Epithelial cell of esophagus (primary cell): ENCODE measurements around the gene MYO7B.

Experiments used
- DNase-seq: peaks from one replicate; pipeline ENCODE4 v3.0.0; 2010; ENCODE audit warnings: low read depth
- H3K4me3 ChIP-seq: 2 replicates; pipeline ENCODE4 v1.5.1; 2011; ENCODE audit warnings: mild to moderate bottlenecking, low read length, control low read depth
- TF ChIP-seq, protein P1 (sequence below): IDR thresholded peaks from 2 replicates; pipeline ENCODE4 v1.5.1; 2011; ENCODE audit warnings: low read depth, mild to moderate bottlenecking, low read length, control low read depth, inconsistent platforms; ENCODE audit not compliant: insufficient read depth; ENCODE audit errors: missing control alignments

The MYO7B gene

DNA sequence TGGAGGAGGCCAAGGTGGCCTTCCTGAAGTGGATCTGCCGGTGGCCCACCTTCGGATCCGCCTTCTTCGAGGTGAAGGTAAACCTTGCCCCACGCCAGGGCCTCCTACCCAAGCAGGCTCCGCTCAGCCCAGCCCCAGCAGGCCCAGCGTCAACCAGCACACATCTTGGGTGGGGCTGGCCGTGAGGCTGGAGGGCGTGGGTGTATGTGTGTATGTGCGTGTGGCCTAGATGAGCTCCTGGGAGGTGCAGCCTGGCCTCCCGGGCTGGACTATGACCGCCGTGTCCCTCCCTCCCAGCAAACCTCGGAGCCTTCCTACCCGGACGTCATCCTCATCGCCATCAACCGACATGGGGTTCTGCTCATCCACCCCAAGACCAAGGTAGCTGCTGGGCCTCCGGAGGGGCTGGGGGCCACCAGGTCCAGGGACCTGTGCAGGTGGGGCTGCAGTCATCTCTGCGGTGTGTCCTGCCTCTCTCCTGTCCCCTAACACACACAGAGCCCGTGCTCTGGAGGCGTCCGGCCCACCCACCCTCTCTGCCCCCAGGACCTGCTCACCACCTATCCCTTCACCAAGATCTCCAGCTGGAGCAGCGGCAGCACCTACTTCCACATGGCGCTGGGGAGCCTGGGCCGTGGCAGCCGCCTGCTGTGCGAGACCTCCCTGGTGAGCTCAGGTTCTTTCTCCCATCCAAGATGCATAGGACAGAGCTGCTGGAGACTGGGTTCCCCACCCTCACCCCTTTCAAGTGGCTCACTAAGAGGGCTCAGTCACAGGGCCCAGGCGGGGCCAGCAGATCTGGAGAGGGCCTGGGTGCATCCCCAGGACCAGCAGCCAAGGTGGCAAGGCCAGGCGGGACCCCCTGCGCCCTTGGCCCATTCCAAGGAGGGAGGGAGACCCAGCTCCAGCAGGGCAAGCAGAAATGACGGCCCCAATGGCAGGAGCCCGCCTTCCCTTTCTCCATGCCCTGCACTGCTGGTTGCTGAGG, 101.1 kb downstream of the MYO7B start:
- TF ChIP-seq, protein P1, sequence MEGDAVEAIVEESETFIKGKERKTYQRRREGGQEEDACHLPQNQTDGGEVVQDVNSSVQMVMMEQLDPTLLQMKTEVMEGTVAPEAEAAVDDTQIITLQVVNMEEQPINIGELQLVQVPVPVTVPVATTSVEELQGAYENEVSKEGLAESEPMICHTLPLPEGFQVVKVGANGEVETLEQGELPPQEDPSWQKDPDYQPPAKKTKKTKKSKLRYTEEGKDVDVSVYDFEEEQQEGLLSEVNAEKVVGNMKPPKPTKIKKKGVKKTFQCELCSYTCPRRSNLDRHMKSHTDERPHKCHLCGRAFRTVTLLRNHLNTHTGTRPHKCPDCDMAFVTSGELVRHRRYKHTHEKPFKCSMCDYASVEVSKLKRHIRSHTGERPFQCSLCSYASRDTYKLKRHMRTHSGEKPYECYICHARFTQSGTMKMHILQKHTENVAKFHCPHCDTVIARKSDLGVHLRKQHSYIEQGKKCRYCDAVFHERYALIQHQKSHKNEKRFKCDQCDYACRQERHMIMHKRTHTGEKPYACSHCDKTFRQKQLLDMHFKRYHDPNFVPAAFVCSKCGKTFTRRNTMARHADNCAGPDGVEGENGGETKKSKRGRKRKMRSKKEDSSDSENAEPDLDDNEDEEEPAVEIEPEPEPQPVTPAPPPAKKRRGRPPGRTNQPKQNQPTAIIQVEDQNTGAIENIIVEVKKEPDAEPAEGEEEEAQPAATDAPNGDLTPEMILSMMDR, result no peak
- no peak for DNase-seq
- H3K4me3 ChIP-seq, result no peak overlapping the region

DNA sequence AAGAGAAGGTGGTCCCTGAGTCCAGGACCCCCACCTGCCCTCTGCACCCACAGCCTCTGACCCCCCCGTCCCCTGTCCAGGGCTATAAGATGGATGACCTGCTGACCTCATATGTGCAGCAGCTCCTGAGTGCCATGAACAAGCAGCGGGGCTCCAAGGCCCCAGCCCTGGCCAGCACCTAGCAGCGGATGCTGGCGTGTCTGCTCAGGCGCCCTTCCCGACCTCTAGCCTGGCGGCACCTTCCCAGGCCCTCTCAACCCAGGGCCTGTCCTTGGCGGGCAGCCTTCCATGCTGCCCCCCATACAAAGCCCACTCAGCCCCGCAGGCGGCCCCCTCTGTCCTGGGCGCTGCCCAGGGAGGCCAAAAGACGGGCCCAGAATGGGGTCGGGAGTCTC, 101.8 kb downstream of the MYO7B start:
- TF ChIP-seq, protein P1, result no peak
- no peak for DNase-seq
- no peak overlapping the region for H3K4me3 ChIP-seq

DNA sequence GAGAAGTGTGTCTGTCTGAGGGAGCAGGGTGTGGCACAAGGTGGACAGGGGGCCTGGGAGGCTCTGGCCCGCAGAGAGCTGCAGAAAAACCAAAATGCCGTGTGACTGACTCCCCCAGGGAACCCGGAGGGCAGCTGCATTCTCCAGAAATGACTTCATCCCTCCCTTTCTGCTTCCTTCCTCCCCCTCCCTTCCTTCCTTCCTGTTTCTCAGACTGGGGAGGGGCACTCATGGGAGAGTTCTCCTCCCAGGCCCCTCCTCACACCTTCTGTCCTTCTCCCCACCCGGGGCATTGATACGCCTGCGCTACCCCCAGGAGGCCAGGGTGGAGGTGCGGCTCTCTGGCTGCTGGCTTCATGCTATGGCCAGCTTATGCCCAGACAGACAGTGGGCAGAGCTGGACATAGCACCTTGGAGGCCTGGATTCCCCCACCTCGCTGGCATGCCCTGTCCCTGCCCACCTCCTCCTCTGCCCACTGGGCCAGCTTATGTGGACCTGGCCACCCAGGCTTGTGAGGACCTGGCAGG, 102.3 kb downstream of the MYO7B start:
- H3K4me3 ChIP-seq, result no peak overlapping the region
- TF ChIP-seq, protein P1, result no peak
- peak; percentile 75 for DNase-seq

DNA sequence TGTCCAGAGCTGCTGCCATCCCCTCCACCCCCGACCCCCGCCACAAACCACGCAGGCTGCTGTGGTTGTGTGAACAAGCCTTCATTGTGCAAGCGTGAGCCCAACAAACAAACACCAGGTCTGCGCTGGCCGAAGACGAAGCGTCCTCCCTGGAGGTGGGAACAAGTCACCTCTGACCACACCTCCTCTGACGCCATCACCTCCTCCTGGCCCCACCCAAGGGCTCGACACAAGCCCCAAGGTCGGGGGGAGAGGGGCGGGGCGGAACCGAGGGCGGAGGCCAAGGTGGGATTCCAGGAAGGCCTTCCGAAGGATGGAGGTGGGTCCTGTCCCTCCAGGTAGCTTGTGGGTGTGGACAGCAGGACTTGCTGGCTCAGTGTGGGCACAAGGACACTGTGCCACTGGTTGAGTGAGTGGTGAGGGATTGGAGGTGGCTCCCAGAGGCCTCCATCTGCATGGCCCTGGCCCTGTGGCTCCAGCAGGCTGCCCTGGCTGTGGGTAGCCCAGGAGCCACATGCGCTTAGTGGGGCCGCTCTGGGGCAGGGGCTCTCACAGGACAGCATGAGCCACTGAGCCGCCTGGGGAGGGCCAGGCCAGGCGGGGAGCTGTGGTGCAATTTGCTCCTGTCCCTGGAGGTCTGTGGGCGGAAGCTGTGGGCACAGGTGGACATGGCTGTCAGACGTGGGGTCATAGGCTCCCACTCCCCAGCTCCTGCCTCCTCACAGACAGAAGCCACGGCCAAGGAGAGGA, 103.1 kb downstream of the MYO7B start:
- peak; percentile 27 for DNase-seq
- no peak overlapping the region for H3K4me3 ChIP-seq
- TF ChIP-seq, protein P1, result no peak

DNA sequence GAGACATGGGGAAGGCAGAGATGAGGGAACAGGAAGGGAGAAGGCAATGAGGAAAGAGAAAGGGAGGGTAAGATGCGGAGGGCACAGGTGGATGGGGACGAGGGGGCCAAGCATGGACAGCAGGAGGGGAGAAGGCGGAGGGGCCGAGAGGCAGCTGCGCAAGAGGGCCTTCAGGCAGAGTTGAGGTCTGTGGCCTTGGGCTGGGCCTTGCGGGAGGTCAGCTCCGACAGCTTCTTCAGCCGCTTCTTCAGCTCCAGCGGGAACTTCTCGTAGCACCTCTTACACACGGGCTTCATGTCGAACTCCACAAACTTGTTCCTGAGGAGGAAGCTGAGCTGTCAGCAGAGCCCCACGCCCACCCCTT, 103.6 kb downstream of the MYO7B start:
- no peak overlapping the region for H3K4me3 ChIP-seq
- DNase-seq, result no peak
- TF ChIP-seq, protein P1, result no peak

DNA sequence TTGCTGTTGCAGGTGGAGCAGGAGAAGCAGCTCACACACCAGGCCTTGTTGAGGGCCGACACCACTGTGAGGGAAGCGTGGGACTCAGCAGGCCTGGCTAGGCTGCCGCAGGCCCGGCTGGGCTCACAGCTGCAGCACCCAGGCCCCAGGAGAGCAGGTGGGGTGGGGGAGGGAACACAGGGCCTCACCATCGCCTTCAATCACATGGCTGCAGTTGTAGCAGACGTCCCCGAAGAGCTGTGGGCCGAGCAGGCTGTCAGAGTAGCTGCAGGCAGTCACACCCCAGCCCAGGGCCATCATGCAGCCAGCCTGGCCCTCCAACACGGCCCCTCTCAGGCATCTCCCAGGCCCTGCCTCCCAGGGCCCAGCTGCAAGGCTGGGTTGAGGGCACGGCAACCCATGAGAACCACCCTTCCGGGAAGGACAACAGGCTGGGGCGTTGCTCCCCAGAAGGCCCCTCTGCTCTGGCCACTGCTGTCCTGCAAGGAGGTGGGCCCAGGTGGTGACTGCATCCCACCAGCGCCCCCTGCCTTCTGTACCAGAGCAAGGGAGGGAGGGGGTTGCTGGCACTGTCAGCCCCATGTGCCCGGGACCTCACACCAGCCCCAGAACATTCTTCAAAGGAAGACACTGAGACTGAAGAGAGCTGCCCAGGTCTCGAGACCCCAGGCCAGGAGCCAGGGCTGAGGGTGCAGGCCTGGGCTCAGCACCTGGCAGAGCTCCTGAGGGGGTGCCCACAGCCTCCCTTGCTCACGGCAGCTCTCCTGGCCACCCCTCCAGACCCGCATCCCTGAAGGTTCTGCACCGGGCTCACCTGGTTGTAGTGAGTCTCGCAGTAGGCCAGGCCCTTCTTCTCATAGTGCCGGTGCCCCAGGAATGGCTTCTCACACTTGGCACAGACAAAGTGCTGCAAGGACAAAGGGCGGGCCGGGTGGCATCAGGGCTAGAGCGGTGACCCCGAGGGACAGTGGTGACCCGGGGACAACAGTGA, 104.9 kb downstream of the MYO7B start:
- no peak overlapping the region for H3K4me3 ChIP-seq
- no peak for DNase-seq
- TF ChIP-seq, protein P1, result no peak
